Measurements from ENCODE around the gene ROBO2.

- TF ChIP-seq POLR2AphosphoS5 (IDR thresholded peaks at IDR 0.05) (no peak), CTCF (IDR thresholded peaks at IDR 0.05) (no peak), POLR2A (IDR thresholded peaks at IDR 0.05) (no peak), EP300 (IDR thresholded peaks at IDR 0.05) (no peak)
Observed at GRCh38 chr3:77601823-77602415, 562.0 kb downstream of the ROBO2 start.
